ENCODE measurements around the gene CCDC7.
"Not testable (repeated sequence)": the region's sequence is repeated elsewhere in the genome, so short reads cannot be mapped to it uniquely, and the experiment has no call there.

CCDC7 gene

GRCh38 chr10:32530231-32530630, 84.3 kb downstream of the CCDC7 start:
- no peak for TF ChIP-seq CTCF (IDR thresholded peaks at IDR 0.05; ENCODE audit: unreplicated experiment in 3 of 3)
- Mint-ChIP-seq H3K27me3 (ENCODE audit: low read depth) (no peaks in the 10 kb centered on the region), H3K4me3 (no peak overlapping the region), H3K36me3 (ENCODE audit: low read depth) (peaks cover 3% of the 10 kb centered on the region), H3K9me3 (peaks cover 12% of the 10 kb centered on the region), H3K4me1 (no peaks in the 10 kb centered on the region), H3K27ac (no peak overlapping the region)

GRCh38 chr10:32538256-32538655, 92.3 kb downstream of the CCDC7 start:
- Mint-ChIP-seq H3K4me3 (no peak overlapping the region), H3K27me3 (ENCODE audit: low read depth) (no peaks in the 10 kb centered on the region), H3K4me1 (no peaks in the 10 kb centered on the region), H3K27ac (no peak overlapping the region), H3K36me3 (ENCODE audit: low read depth) (peaks cover 3% of the 10 kb centered on the region), H3K9me3 (peaks cover 31% of the 10 kb centered on the region)
- TF ChIP-seq CTCF (IDR thresholded peaks at IDR 0.05; ENCODE audit: unreplicated experiment in 3 of 3): no peak

DNA sequence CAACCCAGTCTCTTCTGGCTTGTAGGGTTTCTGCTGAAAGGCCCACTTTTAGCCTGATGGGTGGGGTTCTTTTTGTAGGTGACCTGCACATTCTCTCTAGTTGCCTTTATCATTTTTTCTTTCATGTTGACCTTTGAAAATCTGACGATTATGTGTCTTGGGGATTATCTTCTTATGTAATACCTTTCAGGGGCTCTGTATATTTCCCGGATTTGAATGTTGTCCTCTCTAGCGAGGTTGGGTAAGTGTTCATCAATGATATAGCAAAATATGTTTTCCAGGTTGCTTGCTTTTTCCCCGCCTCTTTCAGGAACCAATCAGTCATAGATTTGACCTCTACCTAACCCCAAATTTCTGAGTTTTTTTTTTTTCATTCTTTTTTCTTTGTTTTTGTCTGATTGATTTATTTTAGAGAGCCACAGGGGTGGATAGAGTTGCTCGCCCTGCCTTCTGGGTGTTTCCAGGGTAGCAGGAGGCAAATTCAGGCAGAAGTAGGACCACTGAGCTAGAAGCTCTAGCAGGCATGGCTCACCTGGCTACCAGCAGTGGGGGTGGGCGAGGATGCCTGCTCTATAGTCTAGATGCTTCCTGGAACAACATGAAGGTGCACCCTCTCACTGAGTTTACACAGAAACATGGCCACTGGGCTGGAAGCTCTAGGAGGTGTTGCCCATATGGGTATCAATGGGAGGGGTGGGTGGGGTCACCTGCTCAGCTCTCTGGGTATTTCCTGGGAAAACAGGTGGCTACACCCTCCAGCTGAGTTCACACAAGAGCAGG, 94.9 kb downstream of the CCDC7 start:
- TF ChIP-seq CTCF (IDR thresholded peaks at IDR 0.05; ENCODE audit: unreplicated experiment in 3 of 3): no peak
- Mint-ChIP-seq H3K36me3 (ENCODE audit: low read depth) (no peaks in the 10 kb centered on the region), H3K4me1 (no peaks in the 10 kb centered on the region), H3K27ac (no peak overlapping the region), H3K9me3 (peaks cover 18% of the 10 kb centered on the region), H3K4me3 (no peak overlapping the region), H3K27me3 (ENCODE audit: low read depth) (no peaks in the 10 kb centered on the region)

- Mint-ChIP-seq H3K4me1 (no peaks in the 10 kb centered on the region), H3K27me3 (ENCODE audit: low read depth) (no peaks in the 10 kb centered on the region), H3K9me3 (peaks cover 34% of the 10 kb centered on the region), H3K27ac (no peak overlapping the region), H3K36me3 (ENCODE audit: low read depth) (peaks cover 4% of the 10 kb centered on the region), H3K4me3 (no peak overlapping the region)
- no peak for TF ChIP-seq CTCF (IDR thresholded peaks at IDR 0.05; ENCODE audit: unreplicated experiment in 3 of 3)
Measured at GRCh38 chr10:32548208-32548607, 102.3 kb downstream of the CCDC7 start.

- Mint-ChIP-seq H3K27me3 (ENCODE audit: low read depth) (no peaks in the 10 kb centered on the region), H3K36me3 (ENCODE audit: low read depth) (peaks cover 13% of the 10 kb centered on the region), H3K4me1 (no peaks in the 10 kb centered on the region), H3K4me3 (no peak overlapping the region), H3K27ac (no peak overlapping the region), H3K9me3 (peaks cover 20% of the 10 kb centered on the region)
- no peak for TF ChIP-seq CTCF (IDR thresholded peaks at IDR 0.05; ENCODE audit: unreplicated experiment in 3 of 3)
Measured at GRCh38 chr10:32556783-32557395, 110.9 kb downstream of the CCDC7 start.

DNA sequence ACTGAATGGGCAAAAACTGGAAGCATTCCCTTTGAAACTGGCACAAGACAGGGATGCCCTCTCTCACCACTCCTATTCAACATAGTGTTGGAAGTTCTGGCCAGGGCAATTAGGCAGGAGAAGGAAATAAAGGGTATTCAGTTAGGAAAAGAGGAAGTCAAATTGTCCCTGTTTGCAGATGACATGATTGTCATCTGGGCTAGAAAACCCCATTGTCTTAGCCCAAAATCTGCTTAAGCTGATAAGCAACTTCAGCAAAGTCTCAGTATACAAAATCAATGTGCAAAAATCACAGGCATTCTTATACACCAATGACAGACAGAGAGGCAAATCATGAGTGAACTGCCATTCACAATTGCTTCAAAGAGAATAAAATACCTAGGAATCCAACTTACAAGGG, 116.8 kb downstream of the CCDC7 start:
- not testable (repeated sequence) for H3K27me3 Mint-ChIP-seq (ENCODE audit: low read depth); H3K4me3 Mint-ChIP-seq; H3K4me1 Mint-ChIP-seq; H3K27ac Mint-ChIP-seq
- Mint-ChIP-seq H3K36me3 (ENCODE audit: low read depth) (peaks cover 13% of the 10 kb centered on the region), H3K9me3 (peaks cover 19% of the 10 kb centered on the region)
